PC-9 (cell line): Measurements from ENCODE around the gene DISP3. TPM values are rescaled to one million over a fixed set of nuclear protein-coding genes. Genes with fewer than 3 reads are reported as not detected.

Source experiments
- BruUV-seq: library from RNA; stranded (reverse); fragments of 400-500 nt; replicated peaks from 2 replicates; lab custom pipeline; 2021; lab: Mats Ljungman, UMichigan
- CTCF ChIA-PET: fragments of 300-600 bp; sonication (Branson Sonifier 250); formaldehyde crosslinking; loops from one replicate; lab custom pipeline; 2022; ENCODE audit warnings: antibody characterized with exemption; lab: Charles Lee
- POLR2A ChIA-PET: fragments of 300-600 bp; sonication (Branson Sonifier 250); formaldehyde crosslinking; loops from one replicate; lab custom pipeline; 2022; ENCODE audit warnings: antibody characterized with exemption; ENCODE audit not compliant: unreplicated experiment; lab: Charles Lee
- DNase-seq, 2 experiments: peaks; one replicate each; pipeline versions ENCODE4 v3.0.0 to v3.0.0-alpha.2; 2015 to 2022; ENCODE audit warnings: mixed read lengths in 1 of 2
- H2AFZ ChIP-seq: fragments of 200-600 bp; sonication (generic); 2 replicates; pipeline ENCODE4 v1.8.1; 2017; ENCODE audit warnings: antibody characterized with exemption
- H3F3A ChIP-seq: fragments of 200-600 bp; sonication (generic); 2 replicates; pipeline ENCODE4 v1.8.1; 2017; ENCODE audit warnings: antibody characterized with exemption, mild to moderate bottlenecking, low read depth; ENCODE audit not compliant: insufficient read depth
- H3K27ac ChIP-seq: fragments of 200-600 bp; sonication (generic); 2 replicates; pipeline ENCODE4 v1.6.1; 2016; ENCODE audit warnings: mixed run types
- H3K27me3 ChIP-seq: fragments of 200-600 bp; sonication (generic); 2 replicates; pipeline ENCODE4 v1.6.1; 2016; ENCODE audit warnings: low read depth, mixed run types; ENCODE audit not compliant: insufficient read depth
- H3K36me3 ChIP-seq: fragments of 200-600 bp; sonication (generic); 2 replicates; pipeline ENCODE4 v1.6.1; 2016; ENCODE audit warnings: low read depth, mixed run types
- H3K4me1 ChIP-seq: fragments of 200-600 bp; sonication (generic); replicated peaks from 2 replicates; pipeline ENCODE4 v1.6.1; 2016; ENCODE audit warnings: mixed run types; ENCODE audit not compliant: insufficient read depth
- H3K4me2 ChIP-seq: fragments of 200-600 bp; sonication (generic); 2 replicates; pipeline ENCODE4 v1.6.1; 2017; ENCODE audit warnings: mixed run types
- H3K4me3 ChIP-seq: fragments of 200-600 bp; sonication (generic); 2 replicates; pipeline ENCODE4 v1.6.1; 2016; ENCODE audit warnings: mixed run types
- H3K79me2 ChIP-seq: fragments of 200-600 bp; sonication (generic); 2 replicates; pipeline ENCODE4 v1.6.1; 2017; ENCODE audit warnings: low read depth, mixed run types
- H3K9me2 ChIP-seq: fragments of 200-600 bp; sonication (generic); 2 replicates; pipeline ENCODE4 v1.8.1; 2017; ENCODE audit warnings: mild to moderate bottlenecking; ENCODE audit not compliant: insufficient read depth
- H3K9me3 ChIP-seq: fragments of 200-600 bp; sonication (generic); 2 replicates; pipeline ENCODE4 v1.8.1; 2016; ENCODE audit warnings: low read depth; ENCODE audit not compliant: insufficient read depth
- H4K20me1 ChIP-seq: fragments of 200-600 bp; sonication (generic); 2 replicates; pipeline ENCODE4 v1.8.1; 2017; ENCODE audit not compliant: insufficient read depth
- EZH2 ChIP-seq: fragments of 200-600 bp; sonication (generic); IDR thresholded peaks from 2 replicates; pipeline ENCODE4 v1.8.0; 2017; ENCODE audit warnings: antibody characterized with exemption, low read depth
- intact Hi-C: fragments of 100-400 bp; cut with micrococcal nuclease; formaldehyde crosslinking; loops from one replicate; pipeline ENCODE4 v1.10.0; 2022; ENCODE audit not compliant: unreplicated experiment
- total RNA-seq: library from RNA; stranded (reverse); gene quantifications from 2 replicates; pipeline ENCODE4 v1.2.3, GENCODE V29; 2021
- TF ChIP-seq, protein P1 (sequence below): fragments of 200-600 bp; sonication (generic); conservative IDR thresholded peaks from 2 replicates; pipeline ENCODE4 v1.6.1; 2017; ENCODE audit warnings: mixed run types, antibody characterized with exemption, mild to moderate bottlenecking, moderate library complexity

The DISP3 gene
- total RNA-seq, 1 experiment from 2014 or later = not detected

GRCh38 chr1:11473491-11474034 lies 5.4 kb upstream of the DISP3 start:
- no peaks in the 10 kb centered on the region for H3F3A ChIP-seq
- no peaks in the 10 kb centered on the region for H3K9me2 ChIP-seq
- no peak overlapping the region for H3K27ac ChIP-seq
- CTCF ChIA-PET = no interaction called here
- no peak overlapping the region for H3K4me3 ChIP-seq
- peak in 1 of 2 experiments; percentile 20 for DNase-seq
- H3K9me3 ChIP-seq = no peaks in the 10 kb centered on the region
- H3K4me2 ChIP-seq = no peak overlapping the region
- H3K79me2 ChIP-seq = no peaks in the 10 kb centered on the region
- intact Hi-C loops = no loop called here
- H2AFZ ChIP-seq = no peak overlapping the region
- H3K36me3 ChIP-seq = no peaks in the 10 kb centered on the region
- H3K4me1 ChIP-seq = no peaks in the 10 kb centered on the region
- no peaks in the 10 kb centered on the region; the same call in 1 of the 2 replicates for H4K20me1 ChIP-seq
- peaks cover 32% of the 10 kb centered on the region for H3K27me3 ChIP-seq
- POLR2A ChIA-PET = no interaction called here
- TF ChIP-seq, protein P1, sequence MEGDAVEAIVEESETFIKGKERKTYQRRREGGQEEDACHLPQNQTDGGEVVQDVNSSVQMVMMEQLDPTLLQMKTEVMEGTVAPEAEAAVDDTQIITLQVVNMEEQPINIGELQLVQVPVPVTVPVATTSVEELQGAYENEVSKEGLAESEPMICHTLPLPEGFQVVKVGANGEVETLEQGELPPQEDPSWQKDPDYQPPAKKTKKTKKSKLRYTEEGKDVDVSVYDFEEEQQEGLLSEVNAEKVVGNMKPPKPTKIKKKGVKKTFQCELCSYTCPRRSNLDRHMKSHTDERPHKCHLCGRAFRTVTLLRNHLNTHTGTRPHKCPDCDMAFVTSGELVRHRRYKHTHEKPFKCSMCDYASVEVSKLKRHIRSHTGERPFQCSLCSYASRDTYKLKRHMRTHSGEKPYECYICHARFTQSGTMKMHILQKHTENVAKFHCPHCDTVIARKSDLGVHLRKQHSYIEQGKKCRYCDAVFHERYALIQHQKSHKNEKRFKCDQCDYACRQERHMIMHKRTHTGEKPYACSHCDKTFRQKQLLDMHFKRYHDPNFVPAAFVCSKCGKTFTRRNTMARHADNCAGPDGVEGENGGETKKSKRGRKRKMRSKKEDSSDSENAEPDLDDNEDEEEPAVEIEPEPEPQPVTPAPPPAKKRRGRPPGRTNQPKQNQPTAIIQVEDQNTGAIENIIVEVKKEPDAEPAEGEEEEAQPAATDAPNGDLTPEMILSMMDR = no peak
- TF ChIP-seq EZH2 = no peak
- BruUV-seq = no TSS peak

DNA sequence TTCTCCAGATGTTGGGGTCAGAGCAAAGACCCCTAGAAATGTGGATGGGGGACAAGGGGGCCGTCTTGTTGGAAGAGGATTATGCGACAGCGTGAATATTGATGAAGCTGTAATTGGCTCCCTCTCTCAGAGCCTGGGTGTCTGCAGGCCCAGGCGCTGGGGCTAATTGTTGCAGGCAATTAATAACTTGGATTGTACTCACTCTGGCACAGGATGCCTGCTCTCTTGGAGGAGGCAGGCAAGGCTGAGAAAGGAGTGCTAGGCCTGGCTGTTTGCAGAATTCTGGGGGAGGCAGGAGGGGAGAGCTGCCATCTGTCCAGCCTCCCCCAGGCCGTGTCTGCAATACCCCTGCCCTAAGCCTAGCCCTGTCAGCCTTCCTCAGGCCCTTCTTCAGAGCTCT lies 4.1 kb upstream of the DISP3 start:
- intact Hi-C loops = no loop called here
- CTCF ChIA-PET = no interaction called here

GRCh38 chr1:11475748-11476147 lies 3.2 kb upstream of the DISP3 start:
- no peak for TF ChIP-seq EZH2
- TF ChIP-seq, protein P1 = no peak
- H3K36me3 ChIP-seq = no peaks in the 10 kb centered on the region
- H3K4me1 ChIP-seq = no peaks in the 10 kb centered on the region
- H3K79me2 ChIP-seq = no peaks in the 10 kb centered on the region
- POLR2A ChIA-PET = no interaction called here
- BruUV-seq = no TSS peak
- H3K27me3 ChIP-seq = peaks cover 20% of the 10 kb centered on the region; the same call in 1 of the 2 replicates
- no peaks in the 10 kb centered on the region; the same call in 1 of the 2 replicates for H4K20me1 ChIP-seq
- H2AFZ ChIP-seq = no peak overlapping the region
- no peak overlapping the region for H3K4me3 ChIP-seq
- H3K9me3 ChIP-seq = no peaks in the 10 kb centered on the region
- intact Hi-C loops = no loop called here
- CTCF ChIA-PET = no interaction called here
- no peaks in the 10 kb centered on the region for H3F3A ChIP-seq
- no peak for DNase-seq
- no peak overlapping the region for H3K27ac ChIP-seq
- H3K9me2 ChIP-seq = no peaks in the 10 kb centered on the region
- H3K4me2 ChIP-seq = no peak overlapping the region

More for the DNA sequence above, 4.1 kb upstream of the DISP3 start:
- no peaks in the 10 kb centered on the region for H3K4me1 ChIP-seq
- H3K9me3 ChIP-seq = no peaks in the 10 kb centered on the region
- H3K27me3 ChIP-seq = peaks cover 20% of the 10 kb centered on the region; the same call in 1 of the 2 replicates
- H3K27ac ChIP-seq = no peak overlapping the region
- H3K36me3 ChIP-seq = no peaks in the 10 kb centered on the region
- POLR2A ChIA-PET = no interaction called here
- H3K79me2 ChIP-seq = no peaks in the 10 kb centered on the region
- no TSS peak for BruUV-seq
- no peaks in the 10 kb centered on the region; the same call in 1 of the 2 replicates for H4K20me1 ChIP-seq
- DNase-seq = no peak
- no peak for TF ChIP-seq EZH2
- TF ChIP-seq, protein P1 = no peak
- no peaks in the 10 kb centered on the region for H3F3A ChIP-seq
- no peak overlapping the region for H3K4me2 ChIP-seq
- H3K4me3 ChIP-seq = no peak overlapping the region
- no peaks in the 10 kb centered on the region for H3K9me2 ChIP-seq
- no peak overlapping the region for H2AFZ ChIP-seq
